ENCODE measurements around the gene ELOVL1. TPM values are rescaled to one million over a fixed set of nuclear protein-coding genes. Genes with fewer than 3 reads are reported as not detected.

ELOVL1 gene
- total and polyA plus RNA-seq, 2 of the 13 experiments (the other 11 are each of a cell fraction or from before 2014, with no cell fraction given) = 55.2 to 77.4 TPM

GRCh38 chr1:43367904-43368645 lies at the start of gene ELOVL1 (continued):
- TF ChIP-seq ZNF569 (CRISPR knock-in tag; IDR thresholded peaks at IDR 0.05; ENCODE audit: borderline replicate concordance) (no peak), PAF1 (CRISPR knock-in tag; IDR thresholded peaks at IDR 0.05) (no peak), DZIP1 (CRISPR knock-in tag; IDR thresholded peaks at IDR 0.05) (no peak), ISL2 (CRISPR knock-in tag; IDR thresholded peaks at IDR 0.05) (peak; percentile 70), MYNN (CRISPR knock-in tag; IDR thresholded peaks at IDR 0.05; ENCODE audit: low read depth) (peak; percentile 92; the same call in 1 of the 2 replicates), MIER3 (CRISPR knock-in tag; IDR thresholded peaks at IDR 0.05; ENCODE audit: borderline replicate concordance) (peak; percentile 72; the same call in 1 of the 2 replicates), IRF2 (CRISPR knock-in tag; IDR thresholded peaks at IDR 0.05) (peak; percentile 58; the same call in 1 of the 2 replicates), NFATC3 (CRISPR knock-in tag; IDR thresholded peaks at IDR 0.05) (peak; percentile 50; the same call in 1 of the 2 replicates), ZNF451 (CRISPR knock-in tag; IDR thresholded peaks at IDR 0.05) (peak; percentile 74; the same call in 1 of the 2 replicates), ZBTB37 (CRISPR knock-in tag; IDR thresholded peaks at IDR 0.05) (no peak), ZNF335 (CRISPR knock-in tag; IDR thresholded peaks at IDR 0.05) (peak; percentile 64; the same call in 1 of the 2 replicates), TFDP2 (CRISPR knock-in tag; IDR thresholded peaks at IDR 0.05) (peak; percentile 80), PCBP2 (optimal IDR thresholded peaks at IDR 0.05; ENCODE audit: low read depth, low read length, poor library complexity, severe bottlenecking) (no peak), TSC22D2 (CRISPR knock-in tag; IDR thresholded peaks at IDR 0.05; ENCODE audit: borderline replicate concordance) (no peak), RERE (CRISPR knock-in tag; IDR thresholded peaks at IDR 0.05; ENCODE audit: low read depth) (0 out of 2 replicates have a peak, but pooled peaks have one; percentile 17), NR0B2 (CRISPR knock-in tag; IDR thresholded peaks at IDR 0.05) (peak; percentile 80), ZMAT3 (CRISPR knock-in tag; conservative IDR thresholded peaks at IDR 0.05) (peak; percentile 86), MTA3 (CRISPR knock-in tag; IDR thresholded peaks at IDR 0.05) (no peak)
